HepG2 (cell line): ENCODE measurements around the gene VAV2. TPM values are rescaled to one million over a fixed set of nuclear protein-coding genes. Genes with fewer than 3 reads are reported as not detected.

ENCODE experiments used
- ARID4A ChIP-seq: sonication (generic); formaldehyde crosslinking; IDR thresholded peaks from 2 replicates; pipeline ENCODE4 v1.5.0; 2020; ENCODE audit warnings: mild to moderate bottlenecking, missing genetic modification reagents, borderline replicate concordance
- BCL6 ChIP-seq: IDR thresholded peaks from 2 replicates; pipeline ENCODE4 v1.6.1; 2016; ENCODE audit warnings: missing genetic modification reagents, missing compliant biosample characterization
- GABPB1 ChIP-seq: IDR thresholded peaks from 2 replicates; pipeline ENCODE4 v1.6.1; 2016; ENCODE audit warnings: mild to moderate bottlenecking, missing genetic modification reagents, moderate library complexity, missing compliant biosample characterization
- GLI4 ChIP-seq: sonication (generic); formaldehyde crosslinking; IDR thresholded peaks from 2 replicates; pipeline ENCODE4 v1.5.1; 2020; ENCODE audit warnings: missing genetic modification reagents, mild to moderate bottlenecking, moderate library complexity, borderline replicate concordance
- MIER2 ChIP-seq: IDR thresholded peaks from 2 replicates; pipeline ENCODE4 v1.6.1; 2016; ENCODE audit warnings: missing biosample characterization, missing genetic modification reagents
- ZBTB42 ChIP-seq: sonication (generic); formaldehyde crosslinking; IDR thresholded peaks from 2 replicates; pipeline ENCODE4 v1.5.0; 2020; ENCODE audit warnings: mild to moderate bottlenecking, missing genetic modification reagents
- ZNF367 ChIP-seq: sonication (generic); formaldehyde crosslinking; IDR thresholded peaks from 2 replicates; pipeline ENCODE4 v1.4.0; 2020; ENCODE audit warnings: missing genetic modification reagents, borderline replicate concordance
- ZNF704 ChIP-seq: sonication (generic); formaldehyde crosslinking; IDR thresholded peaks from 2 replicates; pipeline ENCODE4 v1.8.1; 2023; ENCODE audit warnings: mild to moderate bottlenecking, inconsistent platforms, moderate library complexity, missing genetic modification reagents, borderline replicate concordance
- ZNF768 ChIP-seq: sonication (generic); formaldehyde crosslinking; IDR thresholded peaks from 2 replicates; pipeline ENCODE4 v1.4.0; 2020; ENCODE audit warnings: missing genetic modification reagents
- ZNF776 ChIP-seq: sonication (generic); formaldehyde crosslinking; IDR thresholded peaks from 2 replicates; pipeline ENCODE4 v1.4.0; 2020; ENCODE audit warnings: mild to moderate bottlenecking, missing genetic modification reagents
- ZSCAN31 ChIP-seq: sonication (generic); formaldehyde crosslinking; IDR thresholded peaks from 2 replicates; pipeline ENCODE4 v1.5.0; 2020; ENCODE audit warnings: low read depth, mild to moderate bottlenecking, missing genetic modification reagents
- polyA plus RNA-seq, 8 experiments: library from polyadenylated mRNA; depleted of rRNA in 3 of 8; stranded (reverse) in 7 of 8; unstranded in 1 of 8; fragments of >200 nt; fragmentation: Illumina TruSeq in 4 of 8; extraction: Trizol in 4 of 8; gene quantifications; 2 replicates each; pipeline versions ENCODE4 v1.2.1 to v1.2.3, GENCODE V29; 2011 to 2016; ENCODE audit warnings: low read depth in 4 of 8, missing spikeins in 1 of 8, mixed read lengths in 1 of 8; ENCODE audit not compliant: insufficient read depth in 1 of 8
- total RNA-seq, 5 experiments: library from RNA; depleted of rRNA; stranded (reverse); fragments of >200 nt; fragmentation: Illumina TruSeq; extraction: Trizol; gene quantifications; 2 replicates each; pipeline ENCODE4 v1.2.3, GENCODE V29; 2016; ENCODE audit warnings: low read depth in 1 of 5
- TF ChIP-seq, protein P1 (sequence below): sonication (generic); formaldehyde crosslinking; IDR thresholded peaks from 2 replicates; pipeline ENCODE4 v1.5.1; 2020; ENCODE audit warnings: mild to moderate bottlenecking, missing genetic modification reagents, moderate library complexity
- TF ChIP-seq, protein P2 (sequence below): sonication (generic); formaldehyde crosslinking; IDR thresholded peaks from 2 replicates; pipeline ENCODE4 v1.5.1; 2020; ENCODE audit warnings: mild to moderate bottlenecking, missing genetic modification reagents, borderline replicate concordance

Gene VAV2
- total and polyA plus RNA-seq, 2 of the 13 experiments (the other 11 are each of a cell fraction or from before 2014, with no cell fraction given) = 22.5 to 22.9 TPM

DNA sequence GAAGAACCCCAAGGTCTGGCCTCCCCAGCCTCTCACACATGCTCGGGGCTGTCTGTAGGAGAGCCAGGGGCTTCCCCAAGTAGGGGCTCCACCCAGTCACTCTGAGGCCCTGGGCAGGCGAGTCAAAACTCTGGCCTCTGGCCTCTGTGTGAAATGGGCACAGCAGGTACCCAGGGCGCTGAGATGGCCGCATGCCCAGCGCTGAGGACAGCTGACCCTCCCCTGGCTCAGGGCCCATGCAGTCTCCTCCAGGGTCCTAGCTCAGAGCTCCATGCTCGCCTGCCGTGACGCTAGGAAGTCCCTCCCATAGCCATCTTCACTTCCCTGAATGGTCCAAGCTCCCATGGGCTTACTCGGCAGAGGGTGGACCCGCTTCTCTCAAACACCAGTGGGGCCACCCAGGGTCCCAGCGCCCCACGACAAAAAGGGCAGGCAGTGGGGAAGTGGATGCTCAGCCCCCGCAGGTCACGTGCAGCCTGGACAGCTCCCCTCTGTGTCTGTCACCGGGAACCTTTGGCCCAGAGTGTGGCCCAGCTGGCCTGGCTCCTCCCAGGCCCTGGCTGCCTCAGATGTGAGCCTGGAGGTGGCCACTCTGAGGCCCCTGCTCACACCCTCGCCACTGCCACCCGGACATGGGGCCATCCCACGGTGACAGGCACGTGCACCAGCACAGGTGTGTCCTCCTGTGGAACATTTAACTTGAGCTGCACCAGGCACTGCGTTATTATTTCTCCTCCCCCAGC lies 12.2 kb upstream of the VAV2 start (continued):
- TF ChIP-seq ARID4A (CRISPR knock-in tag) (peak; percentile 65; the same call in 1 of the 2 replicates), ZSCAN31 (no peak), ZNF367 (CRISPR knock-in tag) (no peak), ZBTB42 (CRISPR knock-in tag) (no peak), ZNF704 (CRISPR knock-in tag) (no peak), MIER2 (CRISPR knock-in tag) (no peak), BCL6 (CRISPR knock-in tag) (no peak), GABPB1 (CRISPR knock-in tag) (peak; percentile 39; the same call in 1 of the 2 replicates), GLI4 (no peak), ZNF768 (CRISPR knock-in tag) (no peak), ZNF776 (CRISPR knock-in tag) (no peak)
- TF ChIP-seq, protein P1, sequence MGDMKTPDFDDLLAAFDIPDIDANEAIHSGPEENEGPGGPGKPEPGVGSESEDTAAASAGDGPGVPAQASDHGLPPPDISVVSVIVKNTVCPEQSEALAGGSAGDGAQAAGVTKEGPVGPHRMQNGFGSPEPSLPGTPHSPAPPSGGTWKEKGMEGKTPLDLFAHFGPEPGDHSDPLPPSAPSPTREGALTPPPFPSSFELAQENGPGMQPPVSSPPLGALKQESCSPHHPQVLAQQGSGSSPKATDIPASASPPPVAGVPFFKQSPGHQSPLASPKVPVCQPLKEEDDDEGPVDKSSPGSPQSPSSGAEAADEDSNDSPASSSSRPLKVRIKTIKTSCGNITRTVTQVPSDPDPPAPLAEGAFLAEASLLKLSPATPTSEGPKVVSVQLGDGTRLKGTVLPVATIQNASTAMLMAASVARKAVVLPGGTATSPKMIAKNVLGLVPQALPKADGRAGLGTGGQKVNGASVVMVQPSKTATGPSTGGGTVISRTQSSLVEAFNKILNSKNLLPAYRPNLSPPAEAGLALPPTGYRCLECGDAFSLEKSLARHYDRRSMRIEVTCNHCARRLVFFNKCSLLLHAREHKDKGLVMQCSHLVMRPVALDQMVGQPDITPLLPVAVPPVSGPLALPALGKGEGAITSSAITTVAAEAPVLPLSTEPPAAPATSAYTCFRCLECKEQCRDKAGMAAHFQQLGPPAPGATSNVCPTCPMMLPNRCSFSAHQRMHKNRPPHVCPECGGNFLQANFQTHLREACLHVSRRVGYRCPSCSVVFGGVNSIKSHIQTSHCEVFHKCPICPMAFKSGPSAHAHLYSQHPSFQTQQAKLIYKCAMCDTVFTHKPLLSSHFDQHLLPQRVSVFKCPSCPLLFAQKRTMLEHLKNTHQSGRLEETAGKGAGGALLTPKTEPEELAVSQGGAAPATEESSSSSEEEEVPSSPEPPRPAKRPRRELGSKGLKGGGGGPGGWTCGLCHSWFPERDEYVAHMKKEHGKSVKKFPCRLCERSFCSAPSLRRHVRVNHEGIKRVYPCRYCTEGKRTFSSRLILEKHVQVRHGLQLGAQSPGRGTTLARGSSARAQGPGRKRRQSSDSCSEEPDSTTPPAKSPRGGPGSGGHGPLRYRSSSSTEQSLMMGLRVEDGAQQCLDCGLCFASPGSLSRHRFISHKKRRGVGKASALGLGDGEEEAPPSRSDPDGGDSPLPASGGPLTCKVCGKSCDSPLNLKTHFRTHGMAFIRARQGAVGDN (CRISPR knock-in tag) = peak; percentile 66
- TF ChIP-seq, protein P2, sequence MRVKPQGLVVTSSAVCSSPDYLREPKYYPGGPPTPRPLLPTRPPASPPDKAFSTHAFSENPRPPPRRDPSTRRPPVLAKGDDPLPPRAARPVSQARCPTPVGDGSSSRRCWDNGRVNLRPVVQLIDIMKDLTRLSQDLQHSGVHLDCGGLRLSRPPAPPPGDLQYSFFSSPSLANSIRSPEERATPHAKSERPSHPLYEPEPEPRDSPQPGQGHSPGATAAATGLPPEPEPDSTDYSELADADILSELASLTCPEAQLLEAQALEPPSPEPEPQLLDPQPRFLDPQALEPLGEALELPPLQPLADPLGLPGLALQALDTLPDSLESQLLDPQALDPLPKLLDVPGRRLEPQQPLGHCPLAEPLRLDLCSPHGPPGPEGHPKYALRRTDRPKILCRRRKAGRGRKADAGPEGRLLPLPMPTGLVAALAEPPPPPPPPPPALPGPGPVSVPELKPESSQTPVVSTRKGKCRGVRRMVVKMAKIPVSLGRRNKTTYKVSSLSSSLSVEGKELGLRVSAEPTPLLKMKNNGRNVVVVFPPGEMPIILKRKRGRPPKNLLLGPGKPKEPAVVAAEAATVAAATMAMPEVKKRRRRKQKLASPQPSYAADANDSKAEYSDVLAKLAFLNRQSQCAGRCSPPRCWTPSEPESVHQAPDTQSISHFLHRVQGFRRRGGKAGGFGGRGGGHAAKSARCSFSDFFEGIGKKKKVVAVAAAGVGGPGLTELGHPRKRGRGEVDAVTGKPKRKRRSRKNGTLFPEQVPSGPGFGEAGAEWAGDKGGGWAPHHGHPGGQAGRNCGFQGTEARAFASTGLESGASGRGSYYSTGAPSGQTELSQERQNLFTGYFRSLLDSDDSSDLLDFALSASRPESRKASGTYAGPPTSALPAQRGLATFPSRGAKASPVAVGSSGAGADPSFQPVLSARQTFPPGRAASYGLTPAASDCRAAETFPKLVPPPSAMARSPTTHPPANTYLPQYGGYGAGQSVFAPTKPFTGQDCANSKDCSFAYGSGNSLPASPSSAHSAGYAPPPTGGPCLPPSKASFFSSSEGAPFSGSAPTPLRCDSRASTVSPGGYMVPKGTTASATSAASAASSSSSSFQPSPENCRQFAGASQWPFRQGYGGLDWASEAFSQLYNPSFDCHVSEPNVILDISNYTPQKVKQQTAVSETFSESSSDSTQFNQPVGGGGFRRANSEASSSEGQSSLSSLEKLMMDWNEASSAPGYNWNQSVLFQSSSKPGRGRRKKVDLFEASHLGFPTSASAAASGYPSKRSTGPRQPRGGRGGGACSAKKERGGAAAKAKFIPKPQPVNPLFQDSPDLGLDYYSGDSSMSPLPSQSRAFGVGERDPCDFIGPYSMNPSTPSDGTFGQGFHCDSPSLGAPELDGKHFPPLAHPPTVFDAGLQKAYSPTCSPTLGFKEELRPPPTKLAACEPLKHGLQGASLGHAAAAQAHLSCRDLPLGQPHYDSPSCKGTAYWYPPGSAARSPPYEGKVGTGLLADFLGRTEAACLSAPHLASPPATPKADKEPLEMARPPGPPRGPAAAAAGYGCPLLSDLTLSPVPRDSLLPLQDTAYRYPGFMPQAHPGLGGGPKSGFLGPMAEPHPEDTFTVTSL = no peak
